IMR-90 (cell line): ENCODE measurements around the gene KRT3. TPM values are rescaled to one million over a fixed set of nuclear protein-coding genes. Genes with fewer than 3 reads are reported as not detected.

Experiments used
- ATAC-seq: fragments of 200-7000 bp; cut with Tn5 transposase; 2 replicates; pipeline ENCODE4 v1.9.1; 2020; ENCODE audit warnings: low read depth, mild to moderate bottlenecking, moderate library complexity
- BruUV-seq: library from RNA; stranded (reverse); fragments of 400-500 nt; replicated peaks from 2 replicates; lab custom pipeline; 2021; lab: Mats Ljungman, UMichigan
- CTCF ChIA-PET: fragments of 300-600 bp; formaldehyde crosslinking; extraction: SDS; loops from one replicate; lab custom pipeline; 2021; ENCODE audit warnings: antibody characterized with exemption; lab: Yijun Ruan, JAX
- POLR2A ChIA-PET: fragments of 300-600 bp; sonication (Branson Sonifier 250); formaldehyde crosslinking; loops from one replicate; lab custom pipeline; 2022; ENCODE audit warnings: antibody characterized with exemption; ENCODE audit not compliant: unreplicated experiment; lab: Charles Lee
- DNase-seq: peaks from one replicate; pipeline ENCODE4 v3.0.0; 2013
- H2AFZ ChIP-seq: replicated peaks from 2 replicates; pipeline ENCODE3; 2013; ENCODE audit warnings: low read length, mild to moderate bottlenecking; ENCODE audit not compliant: poor library complexity
- H2AK5ac ChIP-seq: 2 replicates; pipeline ENCODE4 v1.6.1; 2013; ENCODE audit warnings: low read depth, low read length, inconsistent platforms
- H2AK9ac ChIP-seq: replicated peaks from 2 replicates; pipeline ENCODE3; 2013; ENCODE audit warnings: mild to moderate bottlenecking, low read depth, low read length, moderate library complexity; ENCODE audit not compliant: poor library complexity
- H2BK120ac ChIP-seq: 2 replicates; pipeline ENCODE4 v1.6.1; 2013; ENCODE audit warnings: low read depth, low read length, inconsistent platforms
- H2BK15ac ChIP-seq: 3 replicates; pipeline ENCODE4 v1.6.1; 2013; ENCODE audit warnings: low read depth, low read length, inconsistent platforms
- H2BK20ac ChIP-seq: 2 replicates; pipeline ENCODE4 v1.6.1; 2013; ENCODE audit warnings: low read depth, mild to moderate bottlenecking, inconsistent platforms, low read length, moderate library complexity
- H2BK5ac ChIP-seq: 2 replicates; pipeline ENCODE4 v1.6.1; 2013; ENCODE audit warnings: mild to moderate bottlenecking, low read depth, low read length, inconsistent platforms; ENCODE audit not compliant: poor library complexity, severe bottlenecking
- H3K14ac ChIP-seq: replicated peaks from 2 replicates; pipeline ENCODE4 v1.6.1; 2013; ENCODE audit warnings: low read depth, low read length, inconsistent platforms
- H3K18ac ChIP-seq: 2 replicates; pipeline ENCODE4 v1.6.1; 2013; ENCODE audit warnings: low read depth, low read length, control low read depth
- H3K23ac ChIP-seq: 2 replicates; pipeline ENCODE4 v1.6.1; 2013; ENCODE audit warnings: low read depth, low read length, inconsistent platforms
- H3K27ac ChIP-seq: 2 replicates; pipeline ENCODE4 v1.5.1; 2013; ENCODE audit warnings: mild to moderate bottlenecking, control low read depth, low read length; ENCODE audit not compliant: insufficient read depth
- H3K27me3 ChIP-seq: 2 replicates; pipeline ENCODE4 v1.6.1; 2013; ENCODE audit warnings: low read length; ENCODE audit not compliant: control insufficient read depth, insufficient read depth
- H3K36me3 ChIP-seq: 2 replicates; pipeline ENCODE4 v1.6.1; 2013; ENCODE audit warnings: low read length, mixed read lengths; ENCODE audit not compliant: control insufficient read depth, insufficient read depth
- H3K4ac ChIP-seq: 2 replicates; pipeline ENCODE4 v1.6.1; 2013; ENCODE audit warnings: low read depth, low read length, inconsistent platforms
- H3K4me1 ChIP-seq: 2 replicates; pipeline ENCODE4 v1.6.1; 2013; ENCODE audit warnings: low read length, mixed read lengths; ENCODE audit not compliant: control insufficient read depth, insufficient read depth
- H3K4me2 ChIP-seq: 2 replicates; pipeline ENCODE4 v1.6.1; 2013; ENCODE audit warnings: low read depth, mild to moderate bottlenecking, control low read depth, low read length, moderate library complexity
- H3K4me3 ChIP-seq: 2 replicates; pipeline ENCODE4 v1.5.1; 2013; ENCODE audit warnings: low read depth, mild to moderate bottlenecking, control low read depth, low read length, moderate library complexity; ENCODE audit not compliant: insufficient read depth
- H3K56ac ChIP-seq: 2 replicates; pipeline ENCODE4 v1.6.1; 2013; ENCODE audit warnings: low read length, inconsistent platforms; ENCODE audit not compliant: insufficient read depth; ENCODE audit errors: extremely low read depth
- H3K79me1 ChIP-seq, 2 experiments: 2 replicates each; pipeline ENCODE4 v1.6.1; 2013; ENCODE audit warnings: low read length in 2 of 2, inconsistent platforms in 1 of 2, low read depth in 1 of 2
- H3K9ac ChIP-seq: 2 replicates; pipeline ENCODE4 v1.6.1; 2013; ENCODE audit warnings: low read depth, low read length, control low read depth
- H3K9me1 ChIP-seq: 2 replicates; pipeline ENCODE4 v1.6.1; 2013; ENCODE audit warnings: low read length, inconsistent platforms; ENCODE audit not compliant: insufficient read depth
- H3K9me3 ChIP-seq: 2 replicates; pipeline ENCODE4 v1.6.1; 2013; ENCODE audit warnings: low read length; ENCODE audit not compliant: control insufficient read depth, insufficient read depth
- H4K20me1 ChIP-seq: 2 replicates; pipeline ENCODE4 v1.6.1; 2013; ENCODE audit warnings: low read length, inconsistent platforms; ENCODE audit not compliant: insufficient read depth
- H4K5ac ChIP-seq: 2 replicates; pipeline ENCODE4 v1.6.1; 2013; ENCODE audit warnings: mild to moderate bottlenecking, low read depth, low read length, control low read depth
- H4K8ac ChIP-seq, 2 experiments: 2 replicates each; pipeline ENCODE4 v1.6.1; 2013; ENCODE audit warnings: low read depth in 2 of 2, low read length in 2 of 2, control low read depth in 1 of 2, inconsistent platforms in 1 of 2
- H4K91ac ChIP-seq: 2 replicates; pipeline ENCODE4 v1.6.1; 2013; ENCODE audit warnings: low read depth, low read length, inconsistent platforms; ENCODE audit not compliant: insufficient read depth
- FOS ChIP-seq: fragments of 150-350 bp; IDR thresholded peaks from 2 replicates; pipeline ENCODE4 v1.6.1; 2016; ENCODE audit warnings: low read depth, low read length
- MAZ ChIP-seq: IDR thresholded peaks from 2 replicates; pipeline ENCODE4 v1.6.1; 2012; ENCODE audit warnings: low read depth, mild to moderate bottlenecking, low read length, improper control_type of control experiment, moderate library complexity, borderline replicate concordance
- POLR2A ChIP-seq: IDR thresholded peaks from 2 replicates; pipeline ENCODE4 v1.6.1; 2012; ENCODE audit warnings: mild to moderate bottlenecking, low read depth, low read length
- RAD21 ChIP-seq: IDR thresholded peaks from 2 replicates; pipeline ENCODE4 v1.6.1; 2012; ENCODE audit warnings: low read length, improper control_type of control experiment
- RCOR1 ChIP-seq: IDR thresholded peaks from 2 replicates; pipeline ENCODE4 v1.6.1; 2012; ENCODE audit warnings: mild to moderate bottlenecking, low read length, improper control_type of control experiment; ENCODE audit not compliant: insufficient replicate concordance
- SMC3 ChIP-seq: fragments of 150-350 bp; IDR thresholded peaks from 2 replicates; pipeline ENCODE4 v1.6.1; 2016; ENCODE audit warnings: low read depth, mild to moderate bottlenecking, antibody characterized with exemption, low read length, moderate library complexity
- WGBS, 2 experiments: methylation state at CpG; one replicate each; pipeline versions ENCODE4 v1.1.5 to v1.1.7; 2013; ENCODE audit warnings: missing lambda C conversion rate in 2 of 2; ENCODE audit not compliant: insufficient read length in 1 of 2; ENCODE audit errors: extremely low coverage in 2 of 2; 5-methylcytosine and 5-hydroxymethylcytosine counted together
- dilution Hi-C: fragments of 300-500 bp; cut with HindIII; formaldehyde crosslinking; loops from one replicate; pipeline ENCODE4 v1.14.3; 2018; ENCODE audit warnings: low sequenced_read_pairs; ENCODE audit not compliant: unreplicated experiment
- in situ Hi-C: fragments of 300-500 bp; cut with MboI; formaldehyde crosslinking; loops from 3 replicates; pipeline ENCODE4 v1.14.3; 2019; ENCODE audit warnings: low sequenced_read_pairs, inconsistent platforms, mixed read lengths
- intact Hi-C: fragments of 100-400 bp; cut with micrococcal nuclease; formaldehyde crosslinking; loops from 2 replicates; pipeline ENCODE4 v1.10.0; 2022
- polyA plus RNA-seq, 3 experiments: library from polyadenylated mRNA; depleted of rRNA; stranded (reverse); fragments of >200 nt; gene quantifications; 2 replicates each; pipeline ENCODE4 v1.2.3, GENCODE V29; 2012; ENCODE audit warnings: low replicate concordance in 1 of 3
- total RNA-seq: library from RNA; depleted of rRNA; stranded (reverse); fragments of >200 nt; gene quantifications from 2 replicates; pipeline ENCODE4 v1.2.3, GENCODE V29; 2012
- TF ChIP-seq, protein P1 (sequence below): conservative IDR thresholded peaks from 2 replicates; pipeline ENCODE4 v1.5.1; 2012; ENCODE audit warnings: mild to moderate bottlenecking, low read depth, low read length, improper control_type of control experiment
- TF ChIP-seq, protein P2 (sequence below): fragments of 150-350 bp; IDR thresholded peaks from 2 replicates; pipeline ENCODE4 v1.6.1; 2016; ENCODE audit warnings: low read depth, mild to moderate bottlenecking, low read length, moderate library complexity, borderline replicate concordance

KRT3 gene
- total and polyA plus RNA-seq, 2 of the 4 experiments (the other 2 are of a cell fraction) = not detected

DNA sequence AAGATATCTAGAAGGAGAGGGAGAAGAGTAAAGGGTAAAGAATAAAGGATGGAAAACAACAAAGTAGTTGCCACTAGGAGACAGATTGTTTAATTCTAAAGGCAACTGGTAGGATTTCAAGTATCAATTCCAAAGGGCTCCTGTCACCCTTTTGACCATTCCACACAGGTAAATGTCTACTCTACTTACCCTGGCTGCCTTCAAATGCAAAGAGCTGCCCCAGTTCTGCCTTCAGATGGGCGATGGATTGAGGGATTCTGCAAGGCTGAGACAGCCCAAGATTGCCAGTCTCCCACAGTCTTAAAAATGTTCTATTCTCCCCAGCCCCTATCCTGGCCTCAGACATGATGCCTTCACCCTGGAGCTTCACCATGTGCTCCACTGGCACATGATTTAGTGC, 30.2 kb downstream of the KRT3 start:
- BruUV-seq = no TSS peak
- H4K5ac ChIP-seq = no peak overlapping the region
- no peak overlapping the region for H2BK120ac ChIP-seq
- no peak overlapping the region for H3K23ac ChIP-seq
- peaks cover 8% of the 10 kb centered on the region for H3K27me3 ChIP-seq
- no peak overlapping the region for H3K4me3 ChIP-seq
- no peak overlapping the region for H3K56ac ChIP-seq
- H2BK5ac ChIP-seq = no peak overlapping the region
- no peaks in the 10 kb centered on the region for H3K79me1 ChIP-seq
- no peak overlapping the region for H4K8ac ChIP-seq
- H3K9ac ChIP-seq = no peak overlapping the region
- H3K9me1 ChIP-seq = no peaks in the 10 kb centered on the region
- TF ChIP-seq RAD21 (no peak), POLR2A (no peak), RCOR1 (no peak), SMC3 (no peak), FOS (no peak), MAZ (no peak)
- TF ChIP-seq, protein P1, sequence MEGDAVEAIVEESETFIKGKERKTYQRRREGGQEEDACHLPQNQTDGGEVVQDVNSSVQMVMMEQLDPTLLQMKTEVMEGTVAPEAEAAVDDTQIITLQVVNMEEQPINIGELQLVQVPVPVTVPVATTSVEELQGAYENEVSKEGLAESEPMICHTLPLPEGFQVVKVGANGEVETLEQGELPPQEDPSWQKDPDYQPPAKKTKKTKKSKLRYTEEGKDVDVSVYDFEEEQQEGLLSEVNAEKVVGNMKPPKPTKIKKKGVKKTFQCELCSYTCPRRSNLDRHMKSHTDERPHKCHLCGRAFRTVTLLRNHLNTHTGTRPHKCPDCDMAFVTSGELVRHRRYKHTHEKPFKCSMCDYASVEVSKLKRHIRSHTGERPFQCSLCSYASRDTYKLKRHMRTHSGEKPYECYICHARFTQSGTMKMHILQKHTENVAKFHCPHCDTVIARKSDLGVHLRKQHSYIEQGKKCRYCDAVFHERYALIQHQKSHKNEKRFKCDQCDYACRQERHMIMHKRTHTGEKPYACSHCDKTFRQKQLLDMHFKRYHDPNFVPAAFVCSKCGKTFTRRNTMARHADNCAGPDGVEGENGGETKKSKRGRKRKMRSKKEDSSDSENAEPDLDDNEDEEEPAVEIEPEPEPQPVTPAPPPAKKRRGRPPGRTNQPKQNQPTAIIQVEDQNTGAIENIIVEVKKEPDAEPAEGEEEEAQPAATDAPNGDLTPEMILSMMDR = no peak
- TF ChIP-seq, protein P2, sequence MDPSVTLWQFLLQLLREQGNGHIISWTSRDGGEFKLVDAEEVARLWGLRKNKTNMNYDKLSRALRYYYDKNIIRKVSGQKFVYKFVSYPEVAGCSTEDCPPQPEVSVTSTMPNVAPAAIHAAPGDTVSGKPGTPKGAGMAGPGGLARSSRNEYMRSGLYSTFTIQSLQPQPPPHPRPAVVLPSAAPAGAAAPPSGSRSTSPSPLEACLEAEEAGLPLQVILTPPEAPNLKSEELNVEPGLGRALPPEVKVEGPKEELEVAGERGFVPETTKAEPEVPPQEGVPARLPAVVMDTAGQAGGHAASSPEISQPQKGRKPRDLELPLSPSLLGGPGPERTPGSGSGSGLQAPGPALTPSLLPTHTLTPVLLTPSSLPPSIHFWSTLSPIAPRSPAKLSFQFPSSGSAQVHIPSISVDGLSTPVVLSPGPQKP = no peak
- peaks cover 3% of the 10 kb centered on the region; the same call in 1 of the 2 replicates for H3K9me3 ChIP-seq
- no peak overlapping the region for H4K91ac ChIP-seq
- H4K20me1 ChIP-seq = no peaks in the 10 kb centered on the region
- H3K36me3 ChIP-seq = no peaks in the 10 kb centered on the region
- no peak overlapping the region for H3K4me2 ChIP-seq
- no peaks in the 10 kb centered on the region for H3K4me1 ChIP-seq
- no CpG with 5 or more reads among the region's 1 CpG for WGBS, 2 experiments
- no peak overlapping the region for H2BK15ac ChIP-seq
- intact Hi-C loops = no loop called here
- no peak overlapping the region for H3K18ac ChIP-seq
- ATAC-seq (no peak), DNase-seq (no peak)
- in situ Hi-C loops = no loop called here
- no peak overlapping the region for H3K14ac ChIP-seq
- H2BK20ac ChIP-seq = no peak overlapping the region
- H2AK5ac ChIP-seq = no peak overlapping the region
- no peak overlapping the region for H2AK9ac ChIP-seq
- no peak overlapping the region for H2AFZ ChIP-seq
- dilution Hi-C loops = no loop called here
- no peak overlapping the region for H3K27ac ChIP-seq
- H3K4ac ChIP-seq = no peak overlapping the region
- CTCF ChIA-PET = no interaction called here
- POLR2A ChIA-PET = no interaction called here
